Stimulated activated CD4-positive, alpha-beta T cell treated with anti-CD3 and anti-CD28 coated beads, Interleukin-12 subunit alpha, Interleukin-12 subunit beta, amount 100 ng/mL, for 24 hours (primary cell): ENCODE measurements around the gene SLC2A4RG.

ENCODE experiments used
- DNase-seq, 2 experiments: peaks; one replicate each; pipeline ENCODE4 v3.0.0-alpha.2; 2020; ENCODE audit warnings: low read depth in 2 of 2

Gene SLC2A4RG

DNA sequence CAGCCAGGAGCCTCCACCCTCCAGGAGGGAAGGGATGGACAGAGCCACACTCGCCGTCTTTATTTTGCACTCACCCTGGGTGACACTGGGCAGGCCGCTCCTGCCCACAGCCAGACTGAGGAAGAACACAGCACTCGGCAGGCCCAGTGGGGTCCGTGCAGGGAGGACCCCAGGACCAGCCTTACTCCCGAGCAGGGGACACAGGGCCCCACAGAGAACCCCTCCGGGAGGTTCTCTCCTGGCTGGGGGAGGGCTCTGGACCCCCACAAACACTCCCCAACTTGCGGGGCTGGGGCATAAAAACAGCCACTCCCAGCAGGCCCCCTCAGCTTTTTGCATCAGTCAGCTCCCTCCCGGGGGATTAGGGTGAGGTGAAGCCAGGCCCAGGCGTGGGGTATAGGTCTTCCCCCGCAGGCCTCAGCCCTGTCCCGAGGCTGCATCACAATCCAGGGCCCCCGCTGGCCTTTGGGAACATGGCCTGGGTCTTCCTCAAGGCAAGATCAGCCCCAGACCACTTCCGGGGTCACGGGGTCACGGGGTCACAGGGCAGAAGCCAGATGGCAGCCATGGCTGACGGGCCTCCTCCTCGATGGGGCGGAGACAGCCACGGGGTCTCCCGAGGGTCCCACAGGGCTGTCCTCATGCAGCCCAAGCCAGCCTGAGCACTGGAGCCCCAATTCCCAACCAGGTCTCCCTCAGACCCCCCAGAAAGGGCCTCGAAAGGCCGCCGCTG, 39.9 kb upstream of the SLC2A4RG start:
- DNase-seq, result no peak

DNA sequence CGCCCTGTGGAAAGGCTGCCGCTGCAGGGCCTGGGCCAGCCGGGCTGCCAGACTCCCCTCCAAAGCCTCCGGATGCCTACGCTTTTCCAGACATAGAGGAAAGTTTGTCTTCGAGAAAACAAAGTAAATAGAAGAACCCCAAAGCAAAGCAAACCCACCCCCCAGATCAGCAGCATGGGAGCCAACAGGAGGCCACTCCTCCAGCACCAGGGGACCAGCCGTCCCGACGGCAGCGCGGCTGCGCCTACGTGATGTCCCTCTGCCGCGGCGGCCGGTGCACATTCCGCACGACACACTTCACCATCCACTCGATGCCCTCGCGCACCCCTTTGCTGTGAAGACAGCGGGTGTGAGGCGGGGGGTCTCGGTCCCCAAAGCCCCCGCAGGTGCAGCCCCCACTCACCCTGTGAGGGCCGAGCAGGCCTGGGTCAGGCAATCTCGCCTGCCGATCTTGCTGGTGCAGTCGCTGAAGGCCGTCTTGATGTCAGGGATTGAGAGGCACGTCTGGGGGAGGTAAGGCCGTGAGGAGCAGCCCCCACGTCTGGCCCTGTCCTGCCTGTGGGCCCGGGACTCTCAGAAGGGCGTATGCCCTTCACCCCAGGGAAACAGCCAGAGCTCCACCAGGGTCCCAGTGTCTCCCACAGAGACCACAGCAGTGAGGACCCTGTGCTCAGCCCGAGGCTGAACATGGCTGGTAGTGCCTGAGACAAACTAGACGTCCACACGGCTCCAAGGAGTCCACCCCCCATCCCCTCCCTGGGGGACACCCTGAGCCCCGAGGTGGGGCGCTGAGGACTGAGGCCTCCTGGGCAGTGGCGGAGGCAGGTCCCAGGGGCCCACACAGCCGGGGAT, 39.2 kb upstream of the SLC2A4RG start:
- DNase-seq, result no peak

DNA sequence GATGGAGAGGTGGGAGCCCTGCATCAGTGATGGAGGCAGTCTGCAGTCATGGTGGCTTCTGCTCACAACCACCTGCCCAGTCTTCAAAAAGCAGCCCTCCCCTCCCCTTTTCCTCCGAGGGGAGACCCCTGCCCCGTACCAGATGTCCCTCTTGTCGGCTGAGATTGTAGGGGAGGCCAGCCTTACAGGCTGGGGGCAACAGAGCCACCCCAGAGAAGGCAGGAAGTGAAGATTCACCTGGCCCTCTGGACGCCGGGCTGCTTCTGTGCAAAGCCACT, 38.6 kb upstream of the SLC2A4RG start:
- DNase-seq, result no peak

DNA sequence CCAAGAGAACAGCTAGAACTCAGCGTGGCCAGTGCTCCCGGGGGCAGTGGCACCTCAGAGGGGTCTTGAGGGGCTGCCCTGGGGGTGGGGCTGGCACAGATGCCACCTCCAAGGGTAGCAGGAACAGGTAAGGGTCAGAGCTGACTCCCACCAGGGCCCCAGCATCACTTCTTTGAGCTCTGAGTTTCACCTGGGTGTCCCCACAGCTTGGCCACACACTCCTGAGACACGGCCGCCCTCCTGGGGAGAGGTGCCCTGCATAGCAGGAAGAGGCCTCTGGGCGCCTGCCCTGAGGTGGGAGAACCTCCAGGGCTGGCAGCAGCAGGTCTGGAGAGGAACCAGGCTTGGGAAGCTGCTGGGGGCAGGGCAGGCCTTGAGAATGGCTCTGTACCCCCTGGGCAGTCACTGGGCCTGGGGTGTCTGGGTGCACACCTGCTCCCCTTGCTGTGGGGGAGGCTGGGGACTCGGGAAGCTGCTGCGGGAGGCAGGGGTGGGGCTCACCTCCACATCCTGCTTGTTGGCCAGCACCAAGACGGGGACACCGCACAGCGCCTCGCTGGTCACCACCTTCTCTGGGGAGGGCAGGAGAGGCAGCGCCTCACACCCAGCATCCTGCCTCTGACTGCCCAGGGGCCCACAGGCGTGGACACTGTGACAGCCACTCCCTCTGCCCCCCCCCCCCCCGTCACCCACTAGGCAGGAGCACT, 38.1 kb upstream of the SLC2A4RG start:
- DNase-seq, result no peak

DNA sequence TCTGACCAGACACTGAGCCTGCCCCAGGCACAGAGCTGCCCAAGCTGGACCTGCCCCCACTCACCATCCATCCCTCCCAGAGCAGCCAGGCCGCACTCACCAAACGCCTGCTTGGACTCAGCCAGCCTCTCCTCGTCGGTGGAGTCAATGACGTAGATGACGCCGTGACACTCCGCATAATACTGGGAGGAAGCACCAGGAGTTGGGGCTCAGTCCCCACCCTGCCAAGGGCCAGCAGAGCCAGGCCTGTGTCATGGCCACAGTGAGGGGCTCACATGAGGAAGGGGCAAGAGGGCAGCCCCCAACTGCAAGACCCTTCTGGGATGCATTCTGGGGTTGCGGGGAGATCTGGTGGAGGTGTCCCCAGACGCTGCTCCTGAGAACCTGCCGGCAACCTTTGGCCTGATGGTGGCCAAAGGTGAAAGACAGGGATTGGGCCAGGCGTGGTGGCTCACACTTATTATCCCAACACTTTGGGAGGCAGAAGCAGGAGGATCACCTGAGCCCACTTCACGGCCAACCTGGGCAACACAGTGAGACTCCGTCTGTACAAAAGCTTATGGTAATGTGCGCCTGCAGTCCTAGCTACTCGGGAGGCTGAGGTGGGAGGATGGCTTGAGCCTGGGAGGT, 37.4 kb upstream of the SLC2A4RG start:
- no peak for DNase-seq

DNA sequence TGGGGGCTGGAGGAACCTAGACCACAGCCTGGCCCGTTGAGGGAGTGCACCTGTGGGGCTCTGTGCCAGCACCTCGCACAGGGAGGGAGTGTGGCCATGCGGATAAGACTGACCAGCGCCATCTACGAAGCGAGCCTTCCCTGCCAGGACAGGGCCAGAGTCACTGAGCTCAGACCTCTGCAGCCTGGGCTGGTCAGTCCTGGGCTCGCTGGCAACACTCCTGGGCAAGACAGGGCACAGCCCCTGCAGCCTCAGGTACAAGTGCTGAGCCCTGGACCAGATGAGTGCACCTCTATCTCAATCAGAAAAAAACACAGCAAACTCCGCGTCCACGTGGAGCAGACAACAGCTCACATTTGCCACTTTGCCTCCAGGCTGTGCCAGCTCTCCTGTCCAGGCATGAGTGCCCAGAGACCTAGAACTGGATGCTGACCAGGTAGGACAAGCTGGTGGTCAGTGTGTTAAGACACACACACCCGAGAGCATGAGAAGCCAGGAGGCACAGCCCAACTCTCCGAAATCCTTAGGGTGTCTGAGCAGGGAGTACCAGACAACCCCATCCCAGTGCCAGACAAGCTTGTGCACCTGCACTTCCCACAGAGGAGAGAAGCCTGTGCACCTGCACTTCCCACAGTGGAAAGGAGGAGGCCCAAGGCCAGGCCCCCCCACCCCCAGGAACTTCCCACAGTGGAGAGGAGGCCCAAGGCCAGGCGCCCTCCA, 36.7 kb upstream of the SLC2A4RG start:
- no peak for DNase-seq

DNA sequence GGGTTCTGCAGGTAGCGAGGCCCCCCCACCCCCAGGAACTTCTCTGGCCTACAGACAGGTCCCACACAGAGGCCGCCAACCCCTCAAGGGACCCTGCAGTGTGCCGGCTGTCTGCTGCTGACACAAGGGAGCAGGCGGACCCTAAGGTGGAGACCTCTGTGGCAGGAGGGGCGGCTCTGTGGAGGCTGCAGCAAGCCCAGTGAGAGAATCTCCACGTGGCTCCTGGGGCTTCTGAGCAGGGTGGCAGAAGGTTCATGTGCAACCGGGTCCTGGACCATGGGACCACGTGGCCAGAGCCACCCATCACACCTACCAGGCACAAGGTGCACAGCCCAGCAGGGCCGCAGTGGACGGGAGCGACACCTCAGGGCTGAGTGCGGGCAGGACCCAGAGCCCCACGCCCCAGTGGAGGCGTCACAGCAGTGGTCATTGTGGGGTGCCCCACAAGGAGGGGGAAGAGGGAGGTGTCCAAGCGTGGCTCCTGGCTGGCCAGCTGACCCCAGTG, 36.1 kb upstream of the SLC2A4RG start:
- no peak for DNase-seq

DNA sequence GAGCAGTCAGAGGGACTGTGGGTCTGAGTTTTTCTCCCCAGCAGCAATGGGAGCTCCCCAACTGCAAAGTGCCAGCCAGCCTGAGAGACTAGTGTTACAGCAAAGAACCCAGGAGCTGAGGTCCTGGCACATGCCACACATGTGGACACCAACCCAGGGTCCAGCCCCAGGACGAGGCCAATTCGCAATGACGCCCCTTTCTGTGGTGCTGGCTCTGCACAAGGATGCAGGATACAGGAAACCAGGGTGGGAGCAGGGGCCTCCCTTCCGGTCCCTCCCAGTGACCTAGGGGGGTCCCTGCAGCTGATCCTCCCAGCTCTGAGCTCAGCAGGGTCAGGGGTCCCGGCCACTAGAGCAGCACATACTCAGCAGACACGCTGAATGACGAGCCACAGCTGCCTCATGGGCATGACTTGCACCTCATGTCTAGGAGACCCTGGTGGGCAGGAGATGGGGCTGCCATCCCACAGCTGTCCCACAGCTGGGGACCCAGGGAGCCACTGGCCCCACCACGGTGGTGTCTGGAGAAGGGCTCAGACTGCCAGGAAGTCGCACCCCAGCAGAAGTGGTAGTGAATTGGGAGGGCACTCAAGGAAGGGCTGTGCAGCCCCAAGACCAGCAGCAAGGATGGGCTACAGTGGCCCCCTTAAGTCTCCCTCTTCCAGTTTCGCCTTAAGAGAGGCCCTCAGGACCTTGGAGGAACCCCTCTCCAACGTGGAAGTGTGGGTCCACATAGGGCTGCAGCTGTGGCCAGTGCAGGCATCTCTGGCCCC, 35.4 kb upstream of the SLC2A4RG start:
- DNase-seq, result no peak

DNA sequence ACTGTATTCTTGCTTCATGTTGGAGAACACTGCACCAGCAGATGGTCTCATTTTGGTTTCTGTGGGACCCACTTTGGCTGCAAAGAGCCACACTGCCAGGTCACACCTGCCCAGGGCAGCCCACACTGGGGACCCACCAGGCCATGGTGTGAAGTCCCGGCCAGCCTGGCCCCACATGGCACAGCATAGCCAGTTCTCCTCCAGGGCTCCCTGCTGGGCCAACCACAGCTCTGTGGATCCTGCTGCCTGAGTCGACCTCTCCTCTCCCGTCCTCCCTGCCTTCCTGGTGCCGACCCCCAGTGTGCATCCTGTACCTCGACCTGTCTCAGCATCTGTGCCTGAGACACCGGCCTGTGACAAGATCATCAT, 34.8 kb upstream of the SLC2A4RG start:
- DNase-seq, result no peak

DNA sequence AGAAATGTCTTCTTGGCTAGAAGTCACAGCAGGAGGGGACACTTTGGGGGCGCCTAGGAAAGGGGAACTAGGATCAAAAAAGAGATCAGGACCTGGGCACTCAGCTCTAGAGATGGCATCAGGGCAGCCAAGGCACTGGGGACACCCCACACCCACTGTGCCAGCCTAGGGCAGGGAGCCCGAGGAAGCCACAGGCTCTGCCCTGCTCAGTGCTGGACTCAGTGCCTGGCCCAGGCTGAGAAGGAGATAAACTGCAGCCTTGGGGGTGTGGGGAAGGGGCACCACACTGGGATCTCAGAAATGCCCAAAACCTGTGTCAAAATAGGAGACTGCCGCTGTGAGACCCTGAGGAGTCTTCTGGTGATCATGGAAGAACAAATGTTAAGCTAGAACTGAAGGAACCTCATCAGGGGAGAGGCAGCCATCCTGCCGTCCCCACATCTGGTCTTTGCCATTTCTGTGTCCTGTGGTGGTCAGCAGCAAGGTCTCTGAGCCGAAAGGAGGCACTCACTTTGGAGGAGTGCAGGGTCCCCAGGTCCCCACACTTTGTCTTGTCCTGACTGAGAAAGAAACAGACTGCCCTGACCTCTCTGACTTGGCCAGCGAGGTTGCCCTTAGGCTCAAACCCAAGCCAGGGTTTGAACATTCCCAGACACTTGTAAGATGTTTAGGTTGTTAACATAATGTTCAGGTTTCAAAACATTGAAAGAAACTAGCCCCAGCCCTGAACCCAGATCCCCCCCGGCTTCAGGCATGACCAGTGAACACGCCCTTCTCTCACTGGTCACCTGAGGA, 34.1 kb upstream of the SLC2A4RG start:
- no peak for DNase-seq

DNA sequence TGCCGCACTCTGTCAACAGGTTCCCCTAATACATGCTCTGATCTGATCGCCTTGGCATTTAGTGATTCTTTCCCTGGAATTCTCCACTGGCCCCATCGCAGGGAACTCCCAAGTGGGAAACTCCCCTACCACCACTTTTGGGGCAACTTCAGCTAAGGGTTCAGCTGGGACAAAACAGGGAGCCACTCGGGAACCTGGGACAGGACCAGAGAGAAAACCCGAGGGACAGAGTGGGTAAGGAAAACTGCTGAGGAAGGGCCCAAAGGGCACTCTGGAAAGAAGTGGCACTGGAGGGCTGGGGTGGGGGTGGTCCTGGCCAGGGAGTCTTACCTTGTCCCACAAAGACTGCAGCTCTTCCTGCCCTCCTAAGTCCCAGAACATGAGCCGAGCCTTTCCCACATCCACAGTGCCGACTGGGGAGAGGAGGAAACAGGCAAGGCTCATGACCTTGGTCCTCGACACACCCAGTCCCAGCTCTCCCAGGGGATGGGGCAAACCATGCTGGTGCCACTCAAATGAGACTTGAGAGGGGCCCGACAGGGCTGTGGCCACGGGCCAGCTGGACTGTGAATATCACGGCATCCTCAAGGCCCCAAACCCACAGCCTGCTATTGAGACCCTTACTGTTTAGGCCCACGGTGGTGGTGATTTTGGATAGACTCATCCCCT, 33.4 kb upstream of the SLC2A4RG start:
- DNase-seq, result no peak

DNA sequence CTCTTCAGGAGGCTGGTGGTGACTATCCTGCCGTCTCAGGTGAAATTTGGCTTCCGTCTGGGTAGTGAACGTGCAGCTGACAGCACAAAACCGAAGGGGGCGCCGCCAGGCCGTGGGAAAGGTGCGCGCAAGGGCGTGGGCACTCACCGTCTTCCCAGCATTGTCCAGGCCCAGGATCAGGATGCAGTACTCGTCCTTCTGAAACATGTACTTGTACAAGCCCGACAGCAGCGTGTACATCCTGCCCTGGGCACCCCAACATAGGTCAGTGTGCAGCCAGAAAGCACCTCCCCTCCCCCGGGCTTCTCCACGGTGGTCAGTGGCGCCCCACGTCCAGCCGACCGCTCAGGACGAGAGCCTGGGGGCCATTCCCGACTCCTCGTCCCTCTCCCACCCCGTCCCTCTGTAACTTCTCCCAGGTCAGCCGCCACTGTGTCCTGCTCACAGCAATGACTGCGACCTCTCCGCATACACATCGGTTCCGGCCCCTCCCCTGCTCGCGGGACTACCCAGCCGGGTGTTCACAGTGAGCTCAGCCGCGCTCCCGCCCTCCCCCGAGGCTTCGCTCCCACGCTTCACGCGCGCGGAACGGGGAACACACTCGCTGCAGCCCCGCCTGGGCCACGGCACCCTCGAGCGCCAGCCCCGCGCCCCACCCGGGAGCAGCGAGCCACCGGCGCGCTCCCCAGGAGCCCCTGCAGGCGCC, 32.6 kb upstream of the SLC2A4RG start:
- DNase-seq, result peak in 1 of 2 experiments; percentile 49

DNA sequence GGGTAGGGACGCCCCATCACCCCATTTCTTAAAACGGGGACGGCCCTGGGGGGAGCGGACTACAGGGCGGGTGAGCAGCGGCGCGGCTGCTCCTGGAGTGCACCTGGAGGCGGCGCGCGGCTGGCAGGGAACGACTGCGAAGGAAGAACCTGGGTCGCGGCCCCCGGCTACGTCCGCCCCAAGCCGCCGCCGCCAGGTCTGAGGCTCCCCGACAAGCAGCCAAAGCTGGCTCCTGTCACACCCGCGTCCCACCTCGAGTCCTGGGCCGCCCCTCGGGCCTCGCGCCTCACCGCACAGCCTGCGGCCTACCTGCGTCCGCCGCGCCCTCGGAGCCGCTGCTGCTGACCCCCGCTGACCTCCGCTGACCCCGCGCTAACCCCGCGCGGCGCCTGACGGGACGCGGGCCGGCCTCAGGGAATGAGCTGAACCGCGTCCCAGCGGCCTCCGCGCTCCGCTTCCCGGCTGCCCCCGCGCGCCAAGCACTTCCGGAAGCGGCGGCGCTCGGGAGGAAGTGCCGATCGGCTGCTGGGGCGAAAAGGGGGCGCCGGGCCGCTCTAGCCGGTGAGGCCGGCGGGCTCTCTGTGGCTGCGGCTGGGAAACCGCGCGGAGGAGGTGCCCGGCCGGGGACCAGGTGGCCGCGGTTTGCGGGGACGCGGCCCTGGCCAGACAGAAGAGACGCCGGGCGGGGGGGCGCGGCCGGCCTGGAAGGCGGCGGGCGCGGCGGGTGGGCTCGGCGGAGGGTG, 31.8 kb upstream of the SLC2A4RG start, which contains the start of the genes ARFRP1 and ZGPAT:
ARFRP1 (minus strand) TSS at position 419 of the 743 bp plus-strand sequence. CDS start 885 bp downstream, outside the sequence.
ZGPAT (plus strand) TSS at position 482 of the 743 bp plus-strand sequence. CDS start 542 bp downstream, outside the sequence.
- DNase-seq, result peak; percentile 75 to 82

DNA sequence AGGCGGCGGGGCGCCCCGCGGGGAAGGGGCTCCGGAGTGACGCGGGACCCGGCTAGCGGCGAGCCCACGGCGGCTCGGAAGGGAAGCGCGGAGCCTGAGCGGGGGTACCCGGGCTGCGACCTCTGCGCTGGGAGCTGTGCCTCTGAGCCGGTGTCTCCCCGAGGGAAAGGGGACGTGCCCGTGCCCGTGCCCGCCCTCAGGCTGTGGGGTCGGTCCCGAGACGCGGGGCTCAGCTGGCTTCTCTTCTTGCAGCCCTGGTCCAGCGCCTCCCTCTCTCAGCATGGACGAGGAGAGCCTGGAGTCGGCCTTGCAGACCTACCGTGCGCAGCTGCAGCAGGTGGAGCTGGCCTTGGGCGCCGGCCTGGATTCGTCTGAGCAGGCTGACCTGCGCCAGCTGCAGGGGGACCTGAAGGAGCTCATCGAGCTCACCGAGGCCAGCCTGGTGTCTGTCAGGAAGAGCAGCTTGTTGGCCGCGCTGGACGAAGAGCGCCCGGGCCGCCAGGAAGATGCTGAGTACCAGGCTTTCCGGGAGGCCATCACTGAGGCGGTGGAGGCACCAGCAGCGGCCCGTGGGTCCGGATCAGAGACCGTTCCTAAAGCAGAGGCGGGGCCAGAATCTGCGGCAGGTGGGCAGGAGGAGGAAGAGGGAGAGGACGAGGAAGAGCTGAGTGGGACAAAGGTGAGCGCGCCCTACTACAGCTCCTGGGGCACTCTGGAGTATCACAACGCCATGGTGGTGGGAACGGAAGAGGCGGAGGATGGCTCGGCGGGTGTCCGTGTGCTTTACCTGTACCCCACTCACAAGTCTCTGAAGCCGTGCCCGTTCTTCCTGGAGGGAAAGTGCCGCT, 31.1 kb upstream of the SLC2A4RG start:
- DNase-seq, result no peak

DNA sequence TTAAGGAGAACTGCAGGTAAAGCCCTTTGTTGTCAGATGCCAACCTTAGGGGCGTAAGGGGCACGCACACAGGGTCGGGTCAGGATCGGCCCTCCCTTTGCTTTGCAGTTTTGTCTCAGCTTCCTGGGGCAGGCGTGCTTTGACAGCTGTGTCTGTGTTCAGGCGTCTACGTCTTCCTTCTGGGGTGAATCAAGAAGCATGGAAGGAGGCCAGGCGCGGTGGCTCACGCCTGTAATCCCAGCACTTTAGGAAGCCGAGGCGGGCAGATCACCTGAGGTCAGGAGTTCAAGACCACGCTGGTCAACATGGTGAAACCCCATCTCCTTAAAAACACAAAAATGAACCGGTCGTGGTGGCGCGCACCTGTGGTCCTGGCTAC, 30.4 kb upstream of the SLC2A4RG start:
- DNase-seq, result no peak

DNA sequence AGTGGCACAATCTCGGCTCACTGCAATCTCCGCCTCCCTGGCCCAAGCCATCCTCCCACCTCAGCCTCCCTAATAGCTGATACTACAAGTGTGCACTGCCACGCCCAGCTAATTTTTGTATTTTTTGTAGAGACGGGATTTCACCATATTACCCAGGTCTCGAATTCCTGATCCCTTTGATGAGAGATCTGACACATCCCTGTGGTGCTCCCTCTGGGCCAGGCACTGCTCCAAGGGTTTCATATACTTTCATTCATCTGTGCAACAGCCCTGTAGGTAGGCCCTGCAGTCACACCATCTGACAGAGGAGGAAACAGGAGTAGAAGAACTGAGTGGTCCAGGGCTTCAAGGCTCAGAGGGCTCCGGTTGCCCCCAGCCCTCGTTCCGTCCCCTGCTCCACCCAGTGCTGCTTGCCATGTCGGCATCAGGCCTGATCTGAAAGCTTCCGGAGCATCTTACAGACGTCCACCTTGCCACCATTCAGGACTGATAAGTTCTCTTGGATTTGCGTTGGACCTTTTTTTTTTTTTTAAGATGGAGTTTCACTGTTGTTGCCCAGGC, 28.4 kb upstream of the SLC2A4RG start:
- DNase-seq, result no peak
